HAP-1 (cell line): ENCODE data around the gene DOCK4.

ENCODE experiments used
- DNase-seq, 2 experiments: peaks; one replicate each; pipeline ENCODE4 v3.0.0-alpha.2; 2016 to 2020; ENCODE audit warnings: low spot score in 2 of 2
- H3K27me3 ChIP-seq: fragments of 250-450 bp; sonication (Bioruptor Pico); 2 replicates; pipeline ENCODE4 v1.5.1; 2020; ENCODE audit warnings: low read depth, mild to moderate bottlenecking, moderate library complexity
- H3K36me3 ChIP-seq: fragments of 250-450 bp; sonication (Bioruptor Pico); replicated peaks from 2 replicates; pipeline ENCODE4 v1.5.1; 2020; ENCODE audit warnings: mild to moderate bottlenecking
- H3K4me1 ChIP-seq: fragments of 250-450 bp; sonication (Bioruptor Pico); 2 replicates; pipeline ENCODE4 v1.5.1; 2020; ENCODE audit warnings: mild to moderate bottlenecking
- H3K4me3 ChIP-seq: fragments of 250-450 bp; sonication (Bioruptor Pico); 2 replicates; pipeline ENCODE4 v1.5.1; 2020; ENCODE audit warnings: mild to moderate bottlenecking, moderate library complexity
- H3K9me3 ChIP-seq: fragments of 250-450 bp; sonication (Bioruptor Pico); 2 replicates; pipeline ENCODE4 v1.5.1; 2020; ENCODE audit warnings: mild to moderate bottlenecking, moderate library complexity
- in situ Hi-C: fragments of 300-500 bp; cut with MboI; formaldehyde crosslinking; loops from 3 replicates; pipeline ENCODE4 v1.14.3; 2020; ENCODE audit warnings: low sequenced_read_pairs, inconsistent platforms, mixed read lengths

The DOCK4 gene

GRCh38 chr7:112081778-112082177, 124.4 kb downstream of the DOCK4 start:
- in situ Hi-C loops = no loop called here
- Histone ChIP-seq H3K4me3 (no peak overlapping the region), H3K27me3 (0 out of 2 replicates have a peak, but pooled peaks cover 3% of the 10 kb centered on the region), H3K36me3 (no peaks in the 10 kb centered on the region), H3K9me3 (no peaks in the 10 kb centered on the region), H3K4me1 (no peaks in the 10 kb centered on the region)
- no peak for DNase-seq

GRCh38 chr7:112080978-112081377, 125.2 kb downstream of the DOCK4 start:
- no peak for DNase-seq
- no peak overlapping the region for H3K4me3 ChIP-seq
- H3K36me3 ChIP-seq = no peaks in the 10 kb centered on the region
- in situ Hi-C loops = no loop called here
- no peaks in the 10 kb centered on the region for H3K9me3 ChIP-seq
- H3K4me1 ChIP-seq = no peaks in the 10 kb centered on the region
- 0 out of 2 replicates have a peak, but pooled peaks cover 6% of the 10 kb centered on the region for H3K27me3 ChIP-seq

DNA sequence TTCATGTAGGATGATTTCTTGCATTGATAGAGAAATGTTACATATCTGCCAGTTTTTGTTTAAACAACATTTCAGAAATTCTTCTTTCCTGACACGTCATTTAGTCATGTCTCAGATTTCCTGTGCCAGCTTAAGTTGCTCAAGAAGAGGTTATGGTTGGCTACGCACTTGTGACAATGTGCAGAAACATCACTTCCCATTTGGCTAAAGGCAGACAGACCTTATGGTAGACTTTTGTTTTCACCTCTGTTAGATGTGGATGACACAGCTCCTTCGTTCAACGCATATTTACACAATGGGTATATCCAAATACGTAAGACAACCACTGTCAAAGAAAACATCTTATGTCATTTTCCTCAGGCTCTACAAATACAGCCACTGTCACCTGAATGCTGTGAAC, 125.8 kb downstream of the DOCK4 start:
- DNase-seq = no peak

DNA sequence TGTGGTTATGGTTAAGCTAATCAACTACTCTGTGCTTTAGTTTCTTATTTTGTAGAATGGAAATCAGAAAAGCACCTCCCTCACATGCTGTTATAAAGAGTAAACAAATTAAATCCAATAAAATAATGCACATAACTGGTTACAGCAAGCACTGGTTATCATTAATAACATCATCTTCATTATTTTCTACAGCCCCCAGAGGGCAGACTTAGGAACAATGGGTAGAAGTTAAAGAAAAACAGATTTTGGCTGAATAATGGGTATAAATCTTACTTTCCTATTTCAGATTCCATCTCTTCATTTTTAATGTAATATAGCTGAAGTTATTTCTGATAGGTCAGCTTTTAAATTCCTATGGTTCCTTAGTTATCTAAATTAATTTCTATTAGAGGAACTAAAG, 126.5 kb downstream of the DOCK4 start:
- DNase-seq = no peak
- Histone ChIP-seq H3K4me3 (no peak overlapping the region), H3K9me3 (no peaks in the 10 kb centered on the region), H3K27me3 (0 out of 2 replicates have a peak, but pooled peaks cover 6% of the 10 kb centered on the region), H3K36me3 (no peaks in the 10 kb centered on the region), H3K4me1 (no peaks in the 10 kb centered on the region)
- in situ Hi-C loops = no loop called here

More for the DNA sequence above, 125.8 kb downstream of the DOCK4 start:
- Histone ChIP-seq H3K27me3 (0 out of 2 replicates have a peak, but pooled peaks cover 6% of the 10 kb centered on the region), H3K36me3 (no peaks in the 10 kb centered on the region), H3K4me1 (no peaks in the 10 kb centered on the region), H3K9me3 (no peaks in the 10 kb centered on the region), H3K4me3 (no peak overlapping the region)
- in situ Hi-C loops = no loop called here

DNA sequence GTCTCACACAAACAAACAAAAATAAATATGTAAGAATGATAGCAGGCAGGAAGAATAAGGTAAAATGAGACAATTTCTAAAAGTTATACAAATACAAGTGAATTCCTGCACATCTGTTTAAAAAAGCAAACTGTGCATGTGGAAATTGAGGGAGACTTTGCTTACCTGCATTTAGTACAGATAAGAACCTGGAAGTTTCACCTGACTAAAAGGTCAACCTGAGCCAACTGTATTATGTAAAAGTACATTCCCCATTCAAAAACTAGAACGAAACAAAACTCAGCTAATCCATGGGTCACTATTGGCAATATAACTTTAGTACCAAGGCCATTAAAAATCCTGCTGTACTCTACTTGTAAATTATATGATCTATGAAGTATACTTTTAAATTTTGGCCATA, 127.1 kb downstream of the DOCK4 start:
- no peaks in the 10 kb centered on the region for H3K4me1 ChIP-seq
- H3K27me3 ChIP-seq = 0 out of 2 replicates have a peak, but pooled peaks cover 6% of the 10 kb centered on the region
- no peaks in the 10 kb centered on the region for H3K36me3 ChIP-seq
- DNase-seq = no peak
- in situ Hi-C loops = no loop called here
- H3K4me3 ChIP-seq = no peak overlapping the region
- H3K9me3 ChIP-seq = no peaks in the 10 kb centered on the region

- H3K4me1 ChIP-seq = no peaks in the 10 kb centered on the region
- 0 out of 2 replicates have a peak, but pooled peaks cover 6% of the 10 kb centered on the region for H3K27me3 ChIP-seq
- DNase-seq = no peak
- in situ Hi-C loops = no loop called here
- H3K36me3 ChIP-seq = no peaks in the 10 kb centered on the region
- no peak overlapping the region for H3K4me3 ChIP-seq
- H3K9me3 ChIP-seq = no peaks in the 10 kb centered on the region
Measured at GRCh38 chr7:112076324-112076723, 129.9 kb downstream of the DOCK4 start.

DNA sequence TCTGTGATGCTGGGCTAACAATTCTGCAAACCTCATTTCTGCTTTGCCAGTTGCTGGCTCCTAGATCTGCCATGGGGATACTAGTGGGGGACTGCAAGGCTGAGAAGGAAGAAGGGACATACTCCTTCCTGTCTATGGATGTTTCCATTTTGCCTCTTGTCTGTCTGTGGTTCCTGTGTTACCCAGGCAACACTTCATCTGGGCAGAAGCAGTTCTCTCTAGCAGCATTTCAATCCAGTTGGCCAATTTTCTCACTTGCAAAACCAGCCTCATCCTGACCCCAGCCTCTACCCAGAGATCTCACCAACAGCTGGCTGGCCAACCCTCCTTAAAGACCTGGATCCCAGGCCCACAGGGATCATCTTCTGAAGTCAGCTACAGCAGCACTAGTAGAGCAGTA, 131.7 kb downstream of the DOCK4 start:
- Histone ChIP-seq H3K36me3 (no peaks in the 10 kb centered on the region), H3K27me3 (0 out of 2 replicates have a peak, but pooled peaks cover 3% of the 10 kb centered on the region), H3K4me3 (no peak overlapping the region), H3K9me3 (no peaks in the 10 kb centered on the region), H3K4me1 (no peaks in the 10 kb centered on the region)
- in situ Hi-C loops = no loop called here
- no peak for DNase-seq

- Histone ChIP-seq H3K4me3 (no peak overlapping the region), H3K36me3 (no peaks in the 10 kb centered on the region), H3K9me3 (no peaks in the 10 kb centered on the region), H3K4me1 (no peaks in the 10 kb centered on the region), H3K27me3 (0 out of 2 replicates have a peak, but pooled peaks cover 3% of the 10 kb centered on the region)
- DNase-seq = no peak
- in situ Hi-C loops = no loop called here
Measured at GRCh38 chr7:112073530-112073929, 132.7 kb downstream of the DOCK4 start.

DNA sequence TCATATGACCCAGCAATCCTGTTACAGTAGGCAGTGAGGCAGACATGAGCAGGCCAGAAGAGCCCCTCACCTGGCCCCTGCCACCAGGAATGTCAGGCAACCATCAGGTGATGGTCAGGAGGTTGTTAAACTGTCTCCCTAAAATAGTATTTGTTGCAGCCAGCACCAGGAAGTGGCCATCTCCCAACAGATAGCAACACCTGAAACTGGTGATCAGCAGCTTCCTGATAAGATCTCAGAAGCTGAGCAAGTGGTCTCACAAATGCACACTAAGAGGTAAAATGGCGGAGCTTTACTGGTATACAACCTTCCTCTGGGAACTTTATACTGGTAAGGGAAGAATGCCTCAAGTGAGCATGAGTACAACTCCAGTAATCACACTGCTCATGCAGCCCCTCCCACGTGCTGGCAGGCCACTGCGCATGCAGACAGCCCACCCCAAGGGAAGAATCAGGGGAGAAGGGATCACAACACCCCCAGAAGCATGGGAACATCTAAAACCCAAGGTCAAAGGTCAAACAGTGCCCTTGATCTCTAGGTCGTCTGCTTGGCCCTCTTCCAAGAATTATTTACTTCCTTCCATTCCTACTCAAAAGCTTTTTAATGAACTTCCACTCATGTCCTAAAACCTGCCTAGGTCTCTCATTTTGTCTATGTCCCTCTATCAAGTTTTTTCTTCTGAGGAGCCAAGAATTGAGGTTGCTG, 133.5 kb downstream of the DOCK4 start:
- H3K27me3 ChIP-seq = 0 out of 2 replicates have a peak, but pooled peaks cover 3% of the 10 kb centered on the region
- H3K4me1 ChIP-seq = no peaks in the 10 kb centered on the region
- no peak for DNase-seq
- no peaks in the 10 kb centered on the region for H3K9me3 ChIP-seq
- no peak overlapping the region for H3K4me3 ChIP-seq
- in situ Hi-C loops = no loop called here
- no peaks in the 10 kb centered on the region for H3K36me3 ChIP-seq

GRCh38 chr7:112071856-112072255, 134.3 kb downstream of the DOCK4 start:
- no peaks in the 10 kb centered on the region for H3K9me3 ChIP-seq
- in situ Hi-C loops = no loop called here
- H3K4me1 ChIP-seq = no peaks in the 10 kb centered on the region
- 0 out of 2 replicates have a peak, but pooled peaks cover 3% of the 10 kb centered on the region for H3K27me3 ChIP-seq
- DNase-seq = no peak
- no peak overlapping the region for H3K4me3 ChIP-seq
- no peaks in the 10 kb centered on the region for H3K36me3 ChIP-seq

GRCh38 chr7:112070674-112071256, 135.4 kb downstream of the DOCK4 start:
- no peak for DNase-seq
- no peaks in the 10 kb centered on the region for H3K4me1 ChIP-seq
- in situ Hi-C loops = no loop called here
- H3K27me3 ChIP-seq = no peaks in the 10 kb centered on the region
- no peaks in the 10 kb centered on the region for H3K36me3 ChIP-seq
- H3K9me3 ChIP-seq = no peaks in the 10 kb centered on the region
- H3K4me3 ChIP-seq = no peak overlapping the region

DNA sequence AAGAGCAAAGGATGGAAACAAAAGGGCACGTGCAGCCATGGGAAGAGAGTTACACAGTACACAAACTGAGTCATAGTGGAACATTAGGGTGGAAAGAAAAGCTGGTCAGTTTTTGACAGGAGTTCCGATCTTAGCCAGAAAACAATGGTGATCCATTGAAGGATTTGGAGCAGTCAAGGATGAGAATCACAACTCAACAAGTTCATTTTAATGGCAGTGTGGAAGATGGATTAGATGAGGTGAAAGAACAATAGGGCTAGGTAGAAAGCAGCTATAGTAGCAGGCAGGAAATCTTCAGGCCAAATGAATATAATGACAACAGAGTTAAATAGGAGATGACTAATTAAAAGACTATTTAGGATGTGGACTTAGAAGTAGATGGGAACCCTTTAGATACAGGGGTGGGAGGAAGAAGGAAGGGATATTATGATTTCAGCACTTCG, 136.3 kb downstream of the DOCK4 start:
- no peaks in the 10 kb centered on the region for H3K27me3 ChIP-seq
- DNase-seq = no peak
- H3K4me1 ChIP-seq = no peaks in the 10 kb centered on the region
- in situ Hi-C loops = no loop called here
- no peaks in the 10 kb centered on the region for H3K36me3 ChIP-seq
- no peaks in the 10 kb centered on the region for H3K9me3 ChIP-seq
- no peak overlapping the region for H3K4me3 ChIP-seq

GRCh38 chr7:112068967-112069366, 137.2 kb downstream of the DOCK4 start:
- Histone ChIP-seq H3K9me3 (no peaks in the 10 kb centered on the region), H3K4me3 (no peak overlapping the region), H3K4me1 (no peaks in the 10 kb centered on the region), H3K27me3 (no peaks in the 10 kb centered on the region), H3K36me3 (no peaks in the 10 kb centered on the region)
- in situ Hi-C loops = no loop called here
- DNase-seq = no peak
